HG03342 (cell line): ENCODE results near the gene TMEM117.

ENCODE experiments used
- ATAC-seq: cut with Tn5 transposase; IDR thresholded peaks from one replicate; pipeline ENCODE4 v1.9.1; 2021; ENCODE audit warnings: mild to moderate bottlenecking, moderate library complexity; ENCODE audit not compliant: unreplicated experiment

The TMEM117 gene

DNA sequence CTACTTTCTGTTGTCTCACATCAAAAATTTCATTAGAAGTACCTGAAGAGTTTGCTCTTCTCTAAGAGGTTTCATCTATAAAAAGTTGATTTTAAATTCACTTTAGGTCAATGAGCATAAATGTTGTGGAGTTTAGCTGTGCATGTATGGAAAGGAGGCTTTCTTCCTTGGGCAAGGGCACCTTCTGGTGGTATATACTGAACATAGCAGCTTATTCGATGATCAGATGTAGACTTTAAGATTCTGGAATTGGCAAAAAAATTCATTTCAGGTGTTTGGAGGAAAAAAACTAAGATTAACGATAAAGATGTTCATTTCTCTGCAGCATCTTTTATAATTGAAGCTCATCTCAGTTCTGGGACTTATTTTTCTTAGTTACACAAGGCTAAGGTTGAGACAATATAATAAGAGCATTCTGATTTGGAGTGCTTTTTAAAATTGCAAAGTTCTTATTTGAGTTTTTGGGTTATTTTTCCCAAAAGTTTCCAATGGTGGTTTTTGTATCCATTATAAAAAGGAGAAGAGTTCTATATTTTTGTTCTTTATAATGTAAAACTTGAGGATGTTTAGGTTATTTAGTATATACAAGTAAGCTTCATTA lies 46.8 kb downstream of the TMEM117 start:
- ATAC-seq, result peak; percentile 86

DNA sequence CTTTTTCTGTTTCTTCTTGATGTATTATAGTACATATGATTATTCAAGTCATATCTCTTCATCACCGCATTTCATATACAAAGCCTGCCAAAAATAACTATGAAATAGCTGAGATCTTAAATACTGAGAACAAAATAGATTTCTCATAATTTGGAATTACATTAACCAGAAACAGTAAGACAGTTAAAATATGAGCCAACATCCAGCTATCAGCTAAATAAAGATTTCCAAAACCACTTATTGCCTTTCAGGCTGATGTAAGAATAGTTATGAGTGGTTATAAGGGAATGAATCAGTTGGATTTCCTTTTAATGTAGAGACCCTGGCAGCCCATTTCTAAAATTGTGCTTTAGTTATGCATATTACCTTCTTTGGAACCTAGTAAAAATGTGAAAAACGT lies 47.4 kb downstream of the TMEM117 start:
- ATAC-seq, result no peak

DNA sequence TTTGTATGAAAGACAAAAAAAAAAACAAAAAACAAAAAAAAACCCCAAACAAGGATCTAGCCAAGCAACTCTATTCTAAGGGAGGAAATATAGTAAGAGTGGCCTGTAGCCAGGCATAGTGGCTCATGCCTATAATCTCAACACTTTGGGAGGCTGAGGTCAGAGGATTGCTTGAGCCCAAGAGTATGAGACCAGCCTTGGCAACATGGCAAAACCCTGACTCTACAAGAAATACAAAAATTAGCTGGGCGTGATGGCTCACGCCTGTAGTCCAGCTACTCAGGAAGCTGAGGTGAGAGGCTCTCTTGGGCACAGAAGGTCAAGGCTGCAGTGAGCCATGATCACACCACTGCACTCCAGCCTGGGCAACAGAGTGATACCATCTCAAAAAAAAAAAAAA lies 47.9 kb downstream of the TMEM117 start:
- no peak for ATAC-seq

DNA sequence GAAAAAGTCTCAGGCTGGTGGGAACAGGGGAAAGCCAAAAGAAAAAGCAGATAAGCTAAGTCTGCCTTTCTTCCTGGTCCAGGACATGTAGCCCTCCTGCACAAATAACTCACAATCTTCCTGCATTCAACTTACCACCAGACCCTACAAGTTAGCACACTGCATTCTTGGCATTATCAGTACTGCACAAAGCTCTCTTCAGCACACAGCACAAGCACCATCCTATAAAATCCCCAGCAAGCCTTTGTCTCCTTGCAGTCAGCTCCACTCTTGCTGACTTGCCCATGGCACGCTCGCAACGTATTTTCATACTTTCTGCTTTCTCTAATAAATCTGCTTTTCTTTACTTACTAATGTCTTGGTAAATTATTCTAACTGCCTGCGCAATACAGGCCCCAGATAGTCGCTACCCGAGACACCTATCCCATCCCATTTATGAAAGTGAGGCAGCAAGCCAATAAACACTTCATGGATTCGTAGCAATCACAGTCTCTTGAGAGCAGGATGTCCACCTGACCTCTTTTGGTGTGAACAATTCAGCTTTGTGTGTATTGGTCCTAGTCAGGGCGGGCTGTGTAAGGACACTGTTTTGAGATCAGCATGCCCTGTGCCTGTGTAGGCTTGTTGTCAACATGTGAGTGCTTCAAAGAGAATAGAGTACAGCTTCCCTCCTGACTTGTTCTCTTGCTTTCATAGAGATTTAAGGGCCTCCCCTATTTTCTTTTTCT lies 49.0 kb downstream of the TMEM117 start:
- no peak for ATAC-seq

GRCh38 chr12:43887397-43887796 lies 51.5 kb downstream of the TMEM117 start:
- no peak for ATAC-seq

DNA sequence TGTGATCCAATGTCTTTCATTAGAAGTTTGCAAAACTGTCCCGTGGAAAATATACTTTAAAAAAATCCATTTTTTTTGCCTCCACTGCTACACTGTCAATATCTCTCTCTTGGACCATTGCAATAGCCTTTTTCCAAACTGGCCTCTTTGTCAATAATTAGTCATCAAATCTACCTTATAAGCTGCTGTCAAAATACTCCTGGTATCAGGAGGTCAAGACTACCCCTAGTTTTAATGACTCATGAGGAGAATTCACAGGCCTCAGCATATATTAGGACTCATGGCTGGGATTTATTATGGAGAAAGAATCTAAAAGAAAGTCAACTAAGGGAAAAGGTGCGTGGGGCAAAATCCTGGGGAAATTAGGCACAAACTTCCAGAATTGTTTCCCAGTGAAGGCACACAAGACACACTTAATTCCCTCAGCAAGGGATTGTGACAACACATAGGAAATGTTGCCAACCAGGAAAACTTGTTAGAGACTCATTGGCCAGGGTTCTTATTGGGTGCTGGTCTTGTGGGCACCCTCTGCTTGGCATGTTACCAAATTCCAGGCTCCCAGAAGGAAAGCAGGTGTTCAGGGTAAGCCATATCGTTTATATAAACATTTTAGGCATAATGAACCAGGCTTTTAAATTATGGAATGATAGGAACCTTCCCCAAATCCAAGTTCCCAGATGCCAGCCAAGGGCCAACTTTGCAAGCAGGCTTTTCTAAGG lies 56.1 kb downstream of the TMEM117 start:
- ATAC-seq, result no peak

DNA sequence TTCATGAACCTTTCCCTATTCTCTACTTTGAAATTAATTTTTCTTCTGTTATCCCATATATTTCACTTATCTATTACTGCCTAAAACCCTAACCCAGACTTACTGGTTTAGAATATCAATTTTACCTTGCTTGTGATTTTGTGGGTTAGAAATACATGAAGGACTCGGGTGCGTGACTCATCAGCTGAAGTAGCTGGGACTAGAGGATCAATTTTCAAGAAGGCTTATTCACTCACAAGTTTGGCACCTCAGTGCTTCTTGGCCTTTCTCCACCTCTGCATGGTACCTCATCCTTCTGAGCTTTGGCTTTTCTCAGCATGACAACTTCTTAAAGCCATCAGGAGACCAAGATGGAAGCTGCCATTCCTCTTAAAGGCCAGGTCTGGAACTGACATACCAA lies 57.8 kb downstream of the TMEM117 start:
- no peak for ATAC-seq

GRCh38 chr12:43895580-43896206 lies 59.8 kb downstream of the TMEM117 start:
- ATAC-seq, result no peak

- no peak for ATAC-seq
Observed at GRCh38 chr12:43896496-43896895, 60.6 kb downstream of the TMEM117 start.

DNA sequence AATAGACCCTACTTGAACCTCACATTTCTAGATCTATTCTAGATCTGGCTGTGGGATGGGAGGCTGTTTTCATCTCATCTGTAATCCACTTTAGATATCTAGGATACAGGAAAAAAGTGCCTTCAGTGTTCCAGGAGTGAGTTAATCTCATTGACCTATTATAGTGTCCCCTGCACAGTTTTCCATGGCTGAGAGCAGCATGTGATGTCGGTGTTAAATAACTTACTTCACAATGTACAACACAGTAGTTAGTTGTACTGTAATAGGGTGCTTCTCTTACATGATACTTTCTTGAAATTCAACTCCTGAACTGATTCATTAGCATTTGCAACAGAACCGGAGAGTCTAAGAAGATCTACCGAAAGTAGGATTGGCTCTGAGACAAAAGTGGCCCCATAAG lies 62.6 kb downstream of the TMEM117 start:
- ATAC-seq, result no peak

GRCh38 chr12:43899574-43899973 lies 63.7 kb downstream of the TMEM117 start:
- ATAC-seq, result no peak

GRCh38 chr12:43903686-43904085 lies 67.8 kb downstream of the TMEM117 start:
- ATAC-seq, result no peak

DNA sequence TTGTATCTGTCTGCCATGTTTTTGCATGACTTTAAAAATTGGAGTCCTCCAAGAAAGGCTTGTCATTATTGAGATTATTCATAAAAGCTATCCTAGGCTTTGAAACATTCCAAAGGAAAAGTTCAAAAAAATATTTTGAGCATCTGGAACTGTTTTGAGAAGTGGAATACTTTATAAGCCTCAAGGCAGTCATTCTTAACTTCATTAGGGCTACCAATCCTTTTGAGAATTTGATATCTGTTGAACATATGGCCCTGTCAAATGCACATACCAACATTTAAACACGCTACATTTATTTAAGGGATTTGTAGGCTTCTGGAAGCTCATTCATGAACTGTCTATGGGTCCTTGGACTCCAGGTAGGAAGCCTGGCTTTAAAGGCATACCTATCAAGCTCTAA lies 77.0 kb downstream of the TMEM117 start:
- ATAC-seq, result no peak

GRCh38 chr12:43914391-43914790 lies 78.5 kb downstream of the TMEM117 start:
- no peak for ATAC-seq

DNA sequence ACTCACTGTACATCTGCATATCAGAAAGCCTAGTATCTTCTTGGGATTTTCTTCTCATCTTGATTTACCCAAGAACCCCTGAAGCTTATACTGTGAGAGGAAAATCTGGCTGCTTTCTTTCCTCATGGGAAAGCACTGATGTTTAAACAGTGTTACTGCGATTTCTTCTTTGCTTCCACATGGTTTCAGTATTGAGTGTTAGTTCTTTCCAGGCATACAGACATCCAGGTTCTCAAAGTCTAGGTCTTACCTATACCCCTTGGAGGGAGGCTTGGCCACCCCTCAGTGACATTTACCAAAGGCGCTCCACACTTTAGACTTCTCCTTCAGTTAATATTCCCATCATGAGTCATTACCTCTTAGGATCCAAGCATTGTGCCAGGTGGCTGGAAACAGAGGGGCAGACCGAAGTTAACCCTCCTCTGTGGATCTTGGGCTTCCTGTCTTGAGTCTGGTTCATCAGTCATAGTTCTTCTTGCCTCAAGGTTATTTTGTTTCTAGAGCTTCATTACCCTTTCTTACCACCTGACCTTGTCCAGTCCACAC lies 79.1 kb downstream of the TMEM117 start:
- no peak for ATAC-seq

GRCh38 chr12:43917896-43918295 lies 82.0 kb downstream of the TMEM117 start:
- ATAC-seq, result no peak

- no peak for ATAC-seq
Observed at GRCh38 chr12:43921666-43922337, 85.9 kb downstream of the TMEM117 start.

DNA sequence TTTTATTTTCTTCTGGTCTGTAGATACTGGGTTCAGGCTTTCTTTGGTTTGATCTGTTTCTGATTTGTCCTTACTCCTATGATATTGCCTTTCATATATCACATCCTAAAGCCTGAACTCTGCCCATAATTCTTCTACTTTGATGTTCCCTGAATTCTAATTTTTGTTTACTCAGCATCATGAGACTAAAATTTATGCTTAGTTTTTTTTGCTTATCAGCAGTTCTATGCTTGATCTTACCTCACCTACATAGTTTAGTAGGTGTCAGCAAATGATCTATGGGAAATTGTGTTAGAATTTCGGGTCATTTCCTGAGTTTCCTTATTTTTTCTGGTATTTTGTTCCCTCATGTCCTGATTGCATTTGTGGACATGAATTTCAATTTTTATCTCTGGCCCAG lies 94.2 kb downstream of the TMEM117 start:
- ATAC-seq, result no peak

DNA sequence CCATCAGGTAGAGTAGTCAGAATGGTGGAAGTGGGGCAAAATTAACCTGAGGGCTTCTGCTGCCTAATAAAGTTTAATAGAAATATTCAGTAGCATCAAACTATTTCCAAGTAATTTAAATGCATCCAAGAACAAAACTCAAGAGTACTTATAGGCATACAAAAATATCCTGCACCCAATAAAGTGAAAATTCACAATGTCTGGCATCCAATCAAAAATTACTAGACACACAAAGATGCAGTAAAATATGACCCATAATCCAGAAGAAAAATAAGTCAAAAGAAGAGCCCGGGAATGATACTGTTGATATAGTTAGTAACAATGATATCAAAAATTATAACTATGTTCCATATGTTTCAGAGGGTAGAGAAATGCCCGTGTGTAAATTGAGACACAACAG lies 95.3 kb downstream of the TMEM117 start:
- no peak for ATAC-seq

GRCh38 chr12:43935581-43935980 lies 99.7 kb downstream of the TMEM117 start:
- no peak for ATAC-seq

DNA sequence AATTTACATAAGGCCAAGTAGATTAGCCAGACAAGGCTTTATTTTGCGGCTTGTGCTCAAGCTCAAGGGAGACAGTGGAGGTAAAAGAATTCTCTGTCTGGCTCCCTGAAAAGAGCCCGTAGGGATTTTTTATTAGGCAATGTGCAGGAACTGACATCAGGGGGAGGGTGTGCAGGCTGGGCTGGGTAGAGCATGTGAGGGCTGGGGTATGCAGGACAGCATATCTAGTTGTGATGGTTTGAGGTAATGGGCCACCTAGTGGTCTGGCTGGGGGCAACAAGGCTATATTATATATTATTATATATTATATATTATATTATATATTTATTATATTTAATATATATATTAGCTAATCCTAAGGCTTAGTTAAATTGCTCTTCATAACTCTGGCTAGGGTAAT lies 102.1 kb downstream of the TMEM117 start:
- no peak for ATAC-seq
